Esophagus (tissue), 2 donors: ENCODE measurements around the gene LATS1. TPM values are rescaled to one million over a fixed set of nuclear protein-coding genes. Genes with fewer than 3 reads are reported as not detected.

Experiments used
- H3K27ac ChIP-seq, 2 donors: one replicate each; pipeline ENCODE4 v1.5.1; 2013; ENCODE audit warnings: low read depth in 2 of 2, mild to moderate bottlenecking in 2 of 2, inconsistent platforms in 1 of 2, low read length in 1 of 2, moderate library complexity in 1 of 2
- H3K27me3 ChIP-seq, 2 donors: one replicate each; pipeline ENCODE4 v1.6.1; 2013; ENCODE audit warnings: low read length in 2 of 2, control low read depth in 1 of 2, mild to moderate bottlenecking in 1 of 2; ENCODE audit not compliant: insufficient read depth in 2 of 2, control insufficient read depth in 1 of 2
- H3K36me3 ChIP-seq, 2 donors: one replicate each; pipeline ENCODE4 v1.6.1; 2013; ENCODE audit warnings: low read length in 1 of 2; ENCODE audit not compliant: control insufficient read depth in 2 of 2, insufficient read depth in 2 of 2
- H3K4me1 ChIP-seq, 2 donors: one replicate each; pipeline ENCODE4 v1.6.1; 2013; ENCODE audit warnings: low read length in 1 of 2; ENCODE audit not compliant: control insufficient read depth in 2 of 2, insufficient read depth in 2 of 2
- H3K4me3 ChIP-seq, 2 donors: one replicate each; pipeline ENCODE4 v1.5.1; 2013; ENCODE audit warnings: low read length in 2 of 2, mild to moderate bottlenecking in 2 of 2, low read depth in 1 of 2, moderate library complexity in 1 of 2
- H3K9me3 ChIP-seq, 2 donors: one replicate each; pipeline ENCODE4 v1.6.1; 2013; ENCODE audit warnings: mild to moderate bottlenecking in 2 of 2, low read depth in 1 of 2, low read length in 1 of 2, moderate library complexity in 1 of 2; ENCODE audit not compliant: control insufficient read depth in 2 of 2, insufficient read depth in 1 of 2
- WGBS, 2 donors: extraction: QIAGEN DNeasy Blood & Tissue Kit; methylation state at CpG; one replicate each; pipeline ENCODE4 v1.1.7; 2013; 5-methylcytosine and 5-hydroxymethylcytosine counted together
- polyA plus RNA-seq, 2 donors: library from polyadenylated mRNA; stranded (reverse); fragments of 200-250 nt; gene quantifications; one replicate each; pipeline ENCODE4 v1.2.3, GENCODE V29; 2013
- donor health status: healthy with polysubstance abuse.
- donor health status: Bipolar disorder and iron deficiency.

Gene LATS1
- polyA plus RNA-seq, 2 donors: 4.0 to 4.8 TPM

DNA sequence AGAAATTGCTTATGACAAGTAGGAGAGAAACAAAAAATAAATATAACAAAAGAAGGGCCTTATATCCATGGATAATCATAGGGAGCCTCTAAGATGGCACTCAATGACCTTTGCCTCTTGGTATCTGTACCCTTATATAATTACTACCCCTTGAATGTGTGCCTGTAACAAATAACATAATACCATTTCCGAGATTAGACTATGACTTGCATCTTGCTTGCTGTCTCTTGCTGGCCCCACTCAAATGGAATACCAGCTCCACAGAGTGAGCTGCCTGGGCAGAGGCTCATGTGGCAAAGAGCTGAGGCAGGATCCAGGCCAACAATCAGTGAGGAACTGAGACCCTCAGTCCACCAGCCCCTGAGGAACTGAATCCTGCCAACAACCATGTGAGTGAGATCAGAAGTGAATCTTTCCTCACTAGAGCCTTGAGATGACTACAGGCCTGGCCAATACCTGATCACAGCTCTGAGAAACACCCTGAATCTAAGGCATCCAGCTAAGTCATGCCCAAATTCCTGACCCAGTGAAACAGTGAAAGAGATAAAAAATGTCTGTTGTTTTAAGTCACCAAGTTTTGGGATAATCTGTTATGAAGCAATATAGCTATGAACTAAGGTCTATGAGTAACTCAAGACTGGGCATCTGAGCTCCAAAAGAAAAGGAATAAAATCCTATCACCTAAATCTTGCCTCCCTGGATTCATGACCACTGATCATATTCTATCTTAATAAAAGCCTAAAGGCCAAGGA, 74.9 kb downstream of the LATS1 start:
- 87 to 88% methylated on average over 1 of the region's 1 CpG for WGBS, 2 donors

DNA sequence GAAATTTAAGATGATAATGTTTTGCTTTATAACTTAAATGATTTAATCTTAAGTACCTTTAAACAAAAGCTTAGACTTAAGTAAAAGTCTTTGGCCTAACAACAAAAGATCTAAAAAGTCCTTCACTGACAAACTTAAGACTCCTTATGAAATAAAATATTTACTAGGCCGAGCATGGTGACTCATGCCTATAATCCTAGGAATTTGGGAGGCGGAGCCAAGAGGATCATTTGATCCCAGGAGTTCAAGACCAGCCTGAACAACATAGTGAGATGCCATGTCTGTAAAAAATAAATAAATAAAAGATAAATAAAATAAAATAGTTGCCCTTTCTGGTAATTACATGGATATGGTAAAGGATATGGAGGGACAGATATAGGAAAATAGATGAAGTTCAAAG, 81.8 kb downstream of the LATS1 start:
- Histone ChIP-seq H3K27me3 (no peaks in the 10 kb centered on the region), H3K4me1 (no peaks in the 10 kb centered on the region), H3K27ac (no peak overlapping the region), H3K9me3 (no peaks in the 10 kb centered on the region), H3K36me3 (peaks cover 0 to 3% of the 10 kb centered on the region in 2 donors), H3K4me3 (no peak overlapping the region)
- WGBS, 2 donors: 62 to 63% methylated on average over 2 of the region's 2 CpGs

More for the DNA sequence above, 74.9 kb downstream of the LATS1 start:
- Histone ChIP-seq H3K4me3 (no peak overlapping the region), H3K4me1 (peaks cover 2 to 3% of the 10 kb centered on the region in 2 donors), H3K9me3 (no peaks in the 10 kb centered on the region), H3K27ac (no peak overlapping the region), H3K27me3 (no peaks in the 10 kb centered on the region), H3K36me3 (peaks cover 0 to under 1% of the 10 kb centered on the region in 2 donors)

DNA sequence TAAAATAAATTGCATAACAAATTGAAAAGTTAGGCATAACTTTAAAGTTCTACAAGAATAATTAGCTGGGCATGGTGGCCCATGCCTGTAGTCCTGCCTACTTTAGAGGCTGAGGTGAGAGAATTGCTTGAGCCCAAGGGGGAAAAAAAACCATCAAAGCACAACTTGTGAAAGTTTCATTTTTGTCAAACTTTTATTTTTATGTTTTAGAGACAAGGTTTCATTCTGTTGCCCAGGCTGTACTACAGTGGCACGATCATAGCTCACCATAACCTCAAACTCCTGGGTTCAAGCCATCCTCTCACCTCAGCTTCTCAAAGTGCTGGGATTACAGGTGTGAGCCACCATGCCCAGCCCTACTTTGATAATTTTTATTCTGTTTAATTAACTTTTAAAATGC, 83.6 kb downstream of the LATS1 start:
- Histone ChIP-seq H3K4me1 (no peaks in the 10 kb centered on the region), H3K4me3 (no peak overlapping the region), H3K27ac (no peak overlapping the region), H3K36me3 (peaks cover 0 to 3% of the 10 kb centered on the region in 2 donors), H3K9me3 (no peaks in the 10 kb centered on the region), H3K27me3 (no peaks in the 10 kb centered on the region)
- 96 to 98% methylated on average over 1 of the region's 1 CpG for WGBS, 2 donors

DNA sequence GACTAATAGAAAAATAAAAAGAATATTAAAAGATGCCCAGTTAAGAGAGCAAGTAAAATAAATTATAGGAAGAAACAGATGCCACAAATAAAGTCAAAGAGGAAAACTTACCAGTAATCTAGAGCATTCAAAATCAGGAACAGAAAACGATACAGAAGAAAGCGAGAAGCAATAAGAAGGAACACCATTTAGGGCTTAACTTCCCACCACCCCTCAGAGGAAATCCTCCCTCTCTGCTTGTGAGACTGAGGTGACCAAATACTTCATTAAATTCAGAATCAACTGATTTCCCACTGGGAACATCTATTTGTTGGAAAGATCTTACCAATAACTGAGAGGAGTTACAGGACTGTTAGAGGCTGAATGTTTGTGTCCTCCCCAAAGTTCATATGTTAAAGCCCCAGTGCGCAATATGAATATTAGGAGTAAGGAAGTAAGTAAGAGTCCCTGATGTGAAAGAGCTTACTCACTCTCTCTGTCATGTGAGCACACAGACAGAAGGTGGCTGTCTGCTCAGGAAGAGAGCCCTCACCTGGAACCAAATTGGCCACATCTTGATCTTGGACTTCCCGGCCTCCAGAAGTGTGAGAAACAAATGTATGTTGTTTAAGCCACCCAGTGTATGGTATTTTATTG, 88.9 kb downstream of the LATS1 start:
- Histone ChIP-seq H3K4me1 (no peaks in the 10 kb centered on the region), H3K9me3 (no peaks in the 10 kb centered on the region), H3K36me3 (peaks cover 0 to 2% of the 10 kb centered on the region in 2 donors), H3K4me3 (no peak overlapping the region), H3K27me3 (no peaks in the 10 kb centered on the region), H3K27ac (peak overlapping the region in 1 of 2 donors; percentile 4)
- 88 to 91% methylated on average over 4 of the region's 4 CpGs for WGBS, 2 donors

DNA sequence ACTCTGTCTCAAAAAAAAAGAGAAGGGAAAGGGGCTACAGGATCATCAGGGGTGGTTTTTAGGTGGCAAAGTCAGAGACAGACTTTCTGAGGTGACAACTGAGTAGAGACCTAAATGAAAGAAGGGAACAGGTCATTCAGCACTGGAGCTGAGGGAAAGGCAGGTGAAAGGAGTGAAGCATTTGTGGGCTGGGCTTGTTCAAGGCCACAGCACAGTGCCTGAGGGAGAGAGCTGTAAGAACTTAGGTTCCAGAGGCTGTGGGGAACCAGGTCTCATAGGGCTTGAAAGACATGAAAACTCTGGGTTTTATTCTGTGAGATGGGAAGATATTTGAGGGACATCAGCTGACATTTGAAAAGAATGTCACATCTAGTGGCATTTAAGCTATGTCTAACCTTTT, 90.2 kb downstream of the LATS1 start:
- Histone ChIP-seq H3K27ac (no peak overlapping the region), H3K4me1 (no peaks in the 10 kb centered on the region), H3K36me3 (peaks cover 0 to 2% of the 10 kb centered on the region in 2 donors), H3K27me3 (no peaks in the 10 kb centered on the region), H3K9me3 (no peaks in the 10 kb centered on the region), H3K4me3 (no peak overlapping the region)

DNA sequence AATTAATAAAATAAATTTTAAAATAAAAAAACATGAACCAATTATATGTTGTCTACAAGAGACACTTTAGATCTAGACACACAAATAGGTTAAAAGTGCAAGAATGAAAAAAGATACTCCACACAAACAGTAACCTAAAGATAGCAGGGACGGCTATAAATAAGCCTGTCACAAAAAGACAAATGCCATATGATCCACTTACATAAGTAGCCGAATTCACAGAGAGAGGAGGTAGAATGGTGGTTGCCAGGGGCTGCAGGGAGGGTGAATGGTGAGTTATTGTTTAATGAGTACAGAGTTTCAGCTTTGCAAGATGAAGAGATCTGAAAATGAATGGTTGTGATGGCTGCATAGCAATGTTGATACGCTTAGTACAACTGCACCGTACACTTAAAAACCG, 102.1 kb downstream of the LATS1 start:
- H3K4me1 ChIP-seq: peaks cover 0 to 3% of the 10 kb centered on the region in 2 donors
- no peaks in the 10 kb centered on the region for H3K27me3 ChIP-seq
- no peaks in the 10 kb centered on the region for H3K9me3 ChIP-seq
- WGBS, 2 donors: 65 to 81% methylated on average over 5 of the region's 5 CpGs
- H3K36me3 ChIP-seq: no peaks in the 10 kb centered on the region
- no peak overlapping the region for H3K4me3 ChIP-seq
- no peak overlapping the region for H3K27ac ChIP-seq

DNA sequence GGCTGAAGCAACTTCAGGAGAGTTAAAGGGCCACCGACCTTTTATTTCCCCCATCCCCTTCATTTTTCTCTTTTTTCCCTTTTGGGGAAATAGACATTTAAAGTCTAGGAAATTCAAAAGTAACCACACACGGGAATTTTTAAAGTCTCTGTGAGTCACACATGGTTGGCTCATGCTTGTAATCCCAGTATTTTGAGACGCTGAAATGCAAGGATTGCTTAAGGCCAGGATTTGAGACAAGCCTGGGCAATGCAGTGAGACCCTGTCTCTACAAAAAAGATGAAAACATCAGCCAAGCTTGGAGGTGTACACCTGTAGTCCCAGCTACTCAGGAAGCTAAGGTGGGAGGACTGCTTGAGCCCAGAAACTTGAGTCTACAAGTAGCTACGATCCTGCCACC, 103.6 kb downstream of the LATS1 start:
- Histone ChIP-seq H3K36me3 (no peaks in the 10 kb centered on the region), H3K4me1 (peaks cover 0 to 3% of the 10 kb centered on the region in 2 donors), H3K9me3 (no peaks in the 10 kb centered on the region), H3K4me3 (no peak overlapping the region), H3K27ac (no peak overlapping the region), H3K27me3 (no peaks in the 10 kb centered on the region)
- 66 to 69% methylated on average over 4 of the region's 4 CpGs for WGBS, 2 donors

DNA sequence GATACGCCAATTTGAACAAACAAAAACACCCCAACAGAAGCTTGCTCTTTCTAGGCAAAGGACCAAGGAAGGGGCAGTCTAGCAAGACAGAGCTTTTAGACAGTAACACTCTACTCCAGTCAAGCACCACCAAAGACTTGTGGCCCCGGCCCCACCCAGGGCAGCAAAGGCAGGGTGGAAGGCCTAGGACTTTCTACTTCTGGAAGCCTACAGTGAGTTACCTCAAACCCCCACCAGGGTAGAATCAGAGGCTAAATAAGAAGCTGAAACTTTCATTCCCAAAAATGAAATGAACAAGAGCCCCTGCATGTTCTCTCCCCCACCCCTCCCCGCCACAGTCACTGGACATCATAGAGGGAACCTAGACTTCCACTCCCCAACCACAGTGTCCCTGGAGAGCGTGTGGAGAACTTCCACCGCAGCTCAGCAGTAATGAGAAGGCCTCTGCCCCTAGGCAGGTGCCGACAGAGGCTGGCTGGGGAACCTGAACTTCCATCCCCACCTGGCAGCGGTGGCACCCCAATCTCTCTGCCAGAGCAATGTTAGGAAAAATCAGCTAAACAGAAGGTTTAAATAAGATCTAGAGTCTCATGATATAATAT, 109.4 kb downstream of the LATS1 start:
- Histone ChIP-seq H3K9me3 (no peaks in the 10 kb centered on the region), H3K4me3 (no peak overlapping the region), H3K27me3 (no peaks in the 10 kb centered on the region), H3K4me1 (no peaks in the 10 kb centered on the region), H3K36me3 (no peaks in the 10 kb centered on the region), H3K27ac (no peak overlapping the region)
- WGBS, 2 donors: 70 to 75% methylated on average over 7 of the region's 7 CpGs
